Kidney tubule cell (primary cell): ENCODE data around the gene ZNF197.
"Not testable (repeated sequence)": the region's sequence is repeated elsewhere in the genome, so short reads cannot be mapped to it uniquely, and the experiment has no call there.

ENCODE experiments used
- DNase-seq: peaks from one replicate; pipeline ENCODE4 v3.0.0-alpha.2; 2018; ENCODE audit warnings: low spot score

Gene ZNF197

DNA sequence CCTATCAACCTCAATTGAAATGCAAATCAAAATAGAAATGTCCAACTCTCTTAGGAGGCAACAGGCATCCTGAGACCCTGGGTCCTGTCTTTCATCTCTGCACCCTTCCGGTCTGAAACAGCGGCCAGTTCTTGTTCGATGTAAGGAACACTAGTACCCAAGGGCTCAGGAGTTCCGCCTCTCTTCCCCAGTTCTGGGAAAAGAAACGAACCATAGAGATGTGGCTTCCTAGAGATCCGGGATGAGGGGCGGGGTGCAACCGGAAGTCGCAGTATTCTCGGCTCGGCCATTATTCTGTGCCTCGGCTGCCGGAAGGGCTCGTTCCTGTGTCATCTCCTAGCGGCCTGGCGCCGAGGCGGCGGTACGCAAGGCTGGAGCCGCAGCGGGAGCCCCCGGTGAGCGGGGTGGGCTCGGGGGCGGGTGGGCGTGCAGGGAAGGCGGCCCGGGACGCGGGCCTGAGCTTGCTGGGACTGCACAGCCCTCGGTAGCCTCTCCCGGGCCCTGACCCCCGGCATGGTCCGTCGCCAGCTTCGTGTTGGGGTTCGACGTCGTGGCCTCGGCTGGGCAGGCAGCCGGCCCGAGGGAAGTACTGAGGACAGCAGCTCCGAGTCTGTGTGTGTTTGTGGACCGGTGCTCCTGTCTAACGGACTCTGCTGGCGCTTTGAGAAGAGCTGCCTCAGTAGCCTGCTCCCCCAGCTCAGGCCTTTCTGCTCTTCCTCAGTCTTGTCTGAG, at the start of gene ZNF197:
TSS of gene ZNF197 (plus strand) at position 288 of the 732 bp plus-strand sequence. CDS start 4,119 bp downstream, outside the sequence.
- DNase-seq, result peak; percentile 91

- no peak for DNase-seq
These were observed 48.2 kb upstream of the ZNF197 start for GRCh38 chr3:44576613-44577012.

DNA sequence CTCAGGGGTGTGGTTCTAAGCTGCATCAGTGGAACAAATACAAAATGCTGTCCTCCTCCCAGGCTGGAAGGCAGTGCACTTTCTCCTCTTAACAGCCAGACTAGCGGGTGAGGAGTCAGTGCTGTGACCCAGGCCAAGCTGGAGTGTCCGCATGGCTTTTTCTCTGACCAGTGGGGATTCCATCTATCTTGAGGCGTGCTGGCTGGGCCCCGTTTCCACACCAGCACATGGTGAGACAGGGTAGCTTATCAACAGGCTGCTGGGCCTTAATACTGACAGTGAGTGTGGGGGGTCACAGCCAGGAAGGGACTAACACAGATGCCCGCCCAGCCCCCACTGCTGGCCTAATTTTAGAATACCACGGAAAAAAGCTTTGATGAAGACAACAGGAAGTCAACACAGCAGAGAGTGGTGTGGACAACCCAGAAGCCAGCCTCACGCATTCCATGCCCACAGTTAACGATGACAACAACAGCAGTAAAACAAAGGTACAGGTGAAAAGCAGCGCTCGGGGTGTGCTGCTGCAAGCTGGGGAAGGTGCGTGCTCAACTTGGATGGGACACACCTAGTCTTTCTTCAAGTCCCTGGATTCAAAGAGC, 47.4 kb upstream of the ZNF197 start:
- DNase-seq, result not testable (repeated sequence)

DNA sequence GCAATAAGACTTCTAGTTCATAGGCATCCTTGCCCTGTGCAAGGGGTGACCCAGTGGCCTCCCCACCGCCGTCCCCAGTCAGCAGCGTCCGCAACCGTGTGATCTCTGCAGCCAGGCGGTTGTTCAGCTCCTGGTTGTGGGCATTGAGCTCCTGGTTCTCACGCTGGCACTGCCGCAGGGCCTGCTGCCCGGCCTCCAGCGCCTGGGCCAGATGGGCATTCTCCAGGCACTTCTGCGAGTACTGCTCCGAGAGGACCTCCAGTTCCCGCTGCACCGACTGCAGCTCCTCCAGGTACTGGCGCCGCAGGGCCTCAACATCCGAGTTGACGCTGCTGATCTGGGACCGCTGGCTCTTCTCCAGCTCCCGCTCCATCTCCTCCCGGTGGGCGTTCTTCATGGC, 46.5 kb upstream of the ZNF197 start:
- DNase-seq, result not testable (repeated sequence)

DNA sequence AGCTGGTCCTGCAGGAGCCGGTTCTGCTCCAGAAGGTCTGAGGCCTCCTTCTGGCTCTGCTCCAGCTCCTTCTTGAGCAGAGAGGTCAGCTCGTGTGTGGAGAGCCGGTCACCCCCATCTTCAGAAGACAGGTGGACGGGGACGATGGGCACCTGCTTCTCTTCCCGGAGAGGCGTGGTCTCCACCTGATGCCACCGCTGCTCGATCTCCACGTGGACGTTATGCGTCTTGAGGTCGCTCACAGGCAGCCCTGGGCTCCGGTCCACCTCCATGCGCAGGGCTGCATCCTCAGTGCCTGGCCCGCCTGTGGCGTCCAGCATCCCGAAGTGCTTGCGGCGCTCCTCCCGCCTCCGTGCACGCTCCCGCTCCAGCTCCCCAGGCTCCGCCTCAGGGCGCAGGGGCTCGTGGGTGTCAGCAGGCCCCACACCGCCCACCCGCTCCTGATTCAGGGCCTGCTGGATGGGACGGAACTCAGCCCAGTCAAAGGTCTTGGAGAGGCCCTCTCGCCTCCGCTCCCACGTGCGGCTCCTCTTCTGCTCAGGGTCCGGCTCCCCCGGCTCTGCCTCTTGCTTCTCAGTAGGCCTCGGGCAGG, 45.8 kb upstream of the ZNF197 start:
- not testable (repeated sequence) for DNase-seq

DNA sequence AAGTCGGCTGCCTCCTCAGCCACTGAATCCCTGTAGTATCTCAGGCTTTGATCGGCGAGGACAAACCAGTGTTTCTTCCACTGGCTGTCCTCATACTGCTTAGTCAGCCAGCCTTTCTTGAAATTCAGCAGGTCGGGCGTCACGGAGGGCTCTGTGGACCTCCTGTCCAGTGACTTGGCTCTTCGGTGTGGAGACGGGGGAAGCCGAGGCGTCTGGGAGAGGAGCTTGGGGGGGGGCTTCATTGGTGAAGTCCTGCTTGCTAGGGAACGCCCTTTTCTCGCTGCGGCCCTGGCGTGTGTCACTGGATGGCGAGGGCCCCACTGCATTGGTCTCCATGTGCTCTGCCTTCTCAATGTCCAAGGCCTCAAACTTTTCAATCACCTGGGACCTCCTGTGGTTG, 45.1 kb upstream of the ZNF197 start:
- DNase-seq, result not testable (repeated sequence)

GRCh38 chr3:44580971-44581370, 43.9 kb upstream of the ZNF197 start:
- DNase-seq, result not testable (repeated sequence)

DNA sequence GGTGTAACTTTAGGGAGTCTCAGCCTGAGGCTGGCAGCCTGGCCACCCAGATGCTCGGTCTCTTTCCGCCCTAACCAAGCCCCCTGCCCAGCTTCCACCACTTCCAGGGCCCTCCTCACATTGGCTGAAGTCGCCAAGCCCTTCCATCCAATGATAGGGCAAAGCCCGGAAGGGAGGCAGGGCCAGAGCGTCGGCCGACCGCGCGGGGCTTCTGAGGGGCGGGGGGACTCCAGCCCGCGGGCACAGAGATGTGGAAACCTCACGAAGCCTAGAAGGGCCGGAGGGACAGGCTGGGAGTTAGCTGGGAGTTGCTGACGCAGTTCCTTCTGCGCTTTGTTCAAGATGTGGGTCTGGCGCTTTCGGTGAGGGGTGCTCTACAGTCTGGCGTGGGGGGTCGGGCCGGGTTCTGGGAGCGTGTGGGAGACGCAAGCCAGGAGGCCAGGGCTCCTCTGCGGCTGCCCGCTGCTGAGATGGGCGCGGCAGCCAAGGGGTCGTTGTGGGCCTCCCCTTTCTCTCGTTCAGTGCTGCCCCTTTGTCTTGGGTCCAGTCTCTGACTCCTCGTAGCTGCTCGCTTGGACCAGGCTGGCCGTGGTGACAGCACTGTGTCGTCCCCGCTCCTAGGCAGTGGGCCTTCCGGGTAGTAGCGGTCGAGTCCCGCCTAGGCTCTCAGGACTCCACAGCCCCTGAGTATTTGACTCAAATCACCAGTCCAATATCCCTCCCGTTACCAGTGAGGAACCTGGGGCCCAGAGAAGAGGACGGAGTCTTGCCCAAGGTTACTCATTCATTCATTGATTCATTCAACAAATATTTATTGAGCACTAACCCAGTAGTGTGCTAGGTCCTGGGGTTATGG, 40.0 kb upstream of the ZNF197 start, which contains the start of gene ZNF660:
TSS of gene ZNF660 (plus strand) at position 319 of the 856 bp plus-strand sequence. CDS start 9,230 bp downstream, outside the sequence.
- DNase-seq, result peak; percentile 78

DNA sequence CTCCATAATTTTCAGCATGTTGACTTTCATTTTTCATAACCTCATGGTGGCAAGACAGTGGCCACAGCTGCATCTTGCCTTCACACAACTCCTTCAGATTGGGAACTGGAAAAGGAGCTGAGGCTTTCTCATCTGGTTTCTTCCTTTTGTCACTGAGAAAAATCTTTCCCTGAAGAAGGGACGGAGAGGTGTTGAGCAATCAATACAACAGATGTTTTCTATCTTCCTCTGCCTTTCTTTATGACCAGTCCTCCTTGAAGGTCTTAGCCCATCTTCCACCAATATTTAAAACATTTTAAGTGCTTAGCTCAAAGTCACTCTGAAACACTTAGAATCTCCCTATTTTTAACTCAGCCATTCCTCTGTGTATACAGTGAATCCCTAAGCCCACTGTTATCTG, 28.2 kb upstream of the ZNF197 start:
- no peak for DNase-seq

GRCh38 chr3:44601749-44602148, 23.1 kb upstream of the ZNF197 start:
- no peak for DNase-seq

GRCh38 chr3:44612678-44613077, 12.2 kb upstream of the ZNF197 start:
- no peak for DNase-seq

GRCh38 chr3:44628716-44629115, 3.9 kb downstream of the ZNF197 start:
- no peak for DNase-seq

DNA sequence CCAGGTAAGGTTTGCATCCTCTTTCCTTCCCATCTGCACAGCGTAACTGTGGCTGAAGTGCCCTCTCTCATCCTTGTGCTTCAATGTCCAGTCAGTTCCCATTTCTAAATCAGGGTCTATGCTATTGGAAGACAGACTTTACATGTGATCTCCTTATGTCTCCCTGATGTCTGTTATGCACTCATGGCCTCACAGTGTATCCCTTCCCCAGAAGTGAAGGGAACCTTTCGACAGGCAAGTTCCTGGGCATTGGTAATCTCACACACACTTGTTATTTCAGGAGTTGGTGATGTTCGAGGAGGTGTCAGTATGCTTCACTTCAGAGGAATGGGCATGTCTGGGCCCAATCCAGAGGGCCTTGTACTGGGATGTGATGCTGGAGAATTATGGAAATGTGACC, 7.4 kb downstream of the ZNF197 start:
- no peak for DNase-seq

DNA sequence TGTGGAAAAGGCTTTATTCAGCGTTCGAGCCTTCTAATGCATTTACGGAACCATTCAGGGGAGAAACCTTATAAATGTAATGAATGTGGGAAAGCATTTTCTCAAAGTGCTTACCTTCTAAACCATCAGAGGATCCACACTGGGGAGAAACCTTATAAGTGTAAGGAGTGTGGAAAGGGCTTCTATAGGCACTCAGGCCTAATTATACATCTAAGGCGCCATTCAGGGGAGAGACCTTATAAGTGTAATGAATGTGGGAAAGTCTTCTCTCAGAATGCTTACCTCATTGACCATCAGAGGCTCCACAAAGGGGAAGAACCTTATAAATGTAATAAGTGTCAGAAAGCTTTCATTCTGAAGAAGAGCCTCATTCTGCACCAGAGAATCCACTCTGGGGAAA, 17.5 kb downstream of the ZNF197 start:
- DNase-seq, result no peak

GRCh38 chr3:44643024-44643423, 18.2 kb downstream of the ZNF197 start:
- DNase-seq, result no peak

- no peak for DNase-seq
These were observed 22.9 kb downstream of the ZNF197 start for GRCh38 chr3:44647771-44648170.

DNA sequence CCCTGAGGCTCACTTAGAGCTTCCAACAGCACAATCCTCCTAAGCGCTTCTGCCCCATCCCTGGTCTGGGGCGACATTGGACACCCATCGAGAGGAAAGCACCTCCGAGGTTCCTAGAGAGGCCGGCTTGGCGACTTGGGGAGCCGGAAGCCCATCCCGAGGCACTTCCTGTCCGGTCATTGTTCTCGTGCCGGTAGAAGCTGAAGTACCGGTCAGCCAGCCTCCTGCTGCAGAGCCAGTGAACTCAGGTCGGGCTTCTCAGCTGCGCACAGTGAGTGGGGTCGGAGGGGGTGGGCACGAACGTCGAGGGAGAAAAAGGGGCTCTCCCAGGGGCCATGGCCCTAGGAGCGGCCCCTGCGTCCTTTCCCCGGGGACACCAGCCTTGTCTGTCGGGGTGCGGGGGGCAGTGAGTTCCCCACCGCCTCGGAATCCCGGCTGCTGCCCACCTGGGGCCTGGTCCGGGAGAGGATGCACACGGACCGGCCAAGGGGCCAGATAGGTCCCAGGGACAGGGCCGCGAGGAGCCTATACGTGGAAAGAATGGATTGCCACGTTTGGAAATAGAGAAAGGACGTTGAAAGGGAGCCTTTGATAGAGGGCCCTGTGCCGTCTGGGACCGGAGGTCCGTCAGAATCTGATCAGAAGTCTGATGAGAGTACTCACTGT, 23.9 kb downstream of the ZNF197 start, which contains the start of gene ZNF35:
TSS of gene ZNF35 (plus strand) at position 169 of the 666 bp plus-strand sequence. CDS start 2,336 bp downstream, outside the sequence.
- DNase-seq, result peak; percentile 88

- DNase-seq, result no peak
These were observed 24.9 kb downstream of the ZNF197 start for GRCh38 chr3:44649709-44650108.

GRCh38 chr3:44654039-44654438, 29.2 kb downstream of the ZNF197 start:
- no peak for DNase-seq

- DNase-seq, result no peak
These were observed 34.2 kb downstream of the ZNF197 start for GRCh38 chr3:44659015-44659414.

DNA sequence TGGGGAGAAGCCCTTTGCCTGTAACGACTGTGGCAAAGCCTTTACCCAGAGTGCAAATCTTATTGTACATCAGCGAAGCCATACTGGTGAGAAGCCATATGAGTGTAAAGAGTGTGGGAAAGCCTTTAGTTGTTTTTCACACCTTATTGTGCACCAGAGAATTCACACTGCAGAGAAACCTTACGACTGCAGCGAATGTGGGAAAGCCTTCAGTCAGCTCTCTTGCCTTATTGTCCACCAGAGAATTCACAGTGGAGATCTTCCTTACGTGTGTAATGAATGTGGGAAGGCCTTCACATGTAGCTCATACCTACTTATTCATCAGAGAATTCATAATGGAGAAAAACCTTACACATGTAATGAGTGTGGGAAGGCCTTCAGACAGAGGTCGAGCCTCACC, 34.6 kb downstream of the ZNF197 start:
- no peak for DNase-seq

DNA sequence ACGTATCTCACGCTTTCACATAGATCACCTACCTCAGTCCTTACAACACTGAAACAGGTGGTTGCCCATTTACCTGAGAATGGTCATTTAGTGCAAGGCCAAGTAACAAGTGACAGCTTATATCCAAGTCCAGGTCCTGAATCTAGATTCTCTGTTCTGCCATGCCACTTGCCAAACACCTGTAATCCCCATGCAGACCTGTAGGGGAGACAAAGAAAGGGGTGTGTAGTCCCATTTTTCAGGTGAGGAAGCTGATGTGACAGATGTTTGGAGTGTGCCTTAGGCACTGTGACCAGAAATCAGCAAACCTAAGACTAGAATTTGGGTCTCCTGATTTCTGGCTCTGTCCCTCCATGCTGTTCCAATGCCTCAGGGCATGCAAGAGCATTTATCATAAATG, 36.4 kb downstream of the ZNF197 start:
- DNase-seq, result no peak
